DMS153 treated with DMSO at 0.1 percent for 48 hours (cell line): Measurements from ENCODE around the gene SH3RF2.
"Not testable (repeated sequence)": the region's sequence is repeated elsewhere in the genome, so short reads cannot be mapped to it uniquely, and the experiment has no call there.

ENCODE experiments used
- DNase-seq: peaks from one replicate; lab custom pipeline; 2025; ENCODE audit not compliant: unreplicated experiment; lab: John Stamatoyannopoulos, UW

The SH3RF2 gene

GRCh38 chr5:145948921-145949320, 12.5 kb downstream of the SH3RF2 start:
- no peak for DNase-seq

GRCh38 chr5:145949474-145949873, 13.1 kb downstream of the SH3RF2 start:
- DNase-seq, result no peak

- DNase-seq, result no peak
Measured at GRCh38 chr5:145951071-145951470, 14.7 kb downstream of the SH3RF2 start.

- DNase-seq, result no peak
Measured at GRCh38 chr5:145953202-145953601, 16.8 kb downstream of the SH3RF2 start.

GRCh38 chr5:145954140-145954539, 17.8 kb downstream of the SH3RF2 start:
- not testable (repeated sequence) for DNase-seq

- DNase-seq, result no peak
Measured at GRCh38 chr5:145957388-145957787, 21.0 kb downstream of the SH3RF2 start.

GRCh38 chr5:145958436-145958835, 22.1 kb downstream of the SH3RF2 start:
- DNase-seq, result no peak

GRCh38 chr5:145960166-145960565, 23.8 kb downstream of the SH3RF2 start:
- DNase-seq, result no peak

- no peak for DNase-seq
Measured at GRCh38 chr5:145960848-145961600, 24.6 kb downstream of the SH3RF2 start.

GRCh38 chr5:145962001-145962400, 25.6 kb downstream of the SH3RF2 start:
- no peak for DNase-seq

- not testable (repeated sequence) for DNase-seq
Measured at GRCh38 chr5:145964008-145964407, 27.6 kb downstream of the SH3RF2 start.

- DNase-seq, result no peak
Measured at GRCh38 chr5:145965804-145966203, 29.4 kb downstream of the SH3RF2 start.

GRCh38 chr5:145967296-145967695, 30.9 kb downstream of the SH3RF2 start:
- DNase-seq, result no peak

GRCh38 chr5:145968970-145969713, 32.8 kb downstream of the SH3RF2 start:
- no peak for DNase-seq

- no peak for DNase-seq
Measured at GRCh38 chr5:145969714-145970092, 33.3 kb downstream of the SH3RF2 start.

GRCh38 chr5:145971108-145971507, 34.7 kb downstream of the SH3RF2 start:
- DNase-seq, result no peak

GRCh38 chr5:145971701-145972100, 35.3 kb downstream of the SH3RF2 start:
- no peak for DNase-seq

GRCh38 chr5:145975001-145975360, 38.6 kb downstream of the SH3RF2 start:
- DNase-seq, result no peak

GRCh38 chr5:145975361-145976066, 39.1 kb downstream of the SH3RF2 start:
- no peak for DNase-seq

GRCh38 chr5:145976431-145977155, 40.2 kb downstream of the SH3RF2 start:
- DNase-seq, result no peak

GRCh38 chr5:145978171-145978570, 41.8 kb downstream of the SH3RF2 start:
- DNase-seq, result no peak
